ENCODE measurements around the gene PSMD13. TPM values are rescaled to one million over a fixed set of nuclear protein-coding genes. Genes with fewer than 3 reads are reported as not detected.
A peak's percentile ranks its signal among the peaks of the same experiment; 100 is the strongest.
"Not testable (repeated sequence)": the region's sequence is repeated elsewhere in the genome, so short reads cannot be mapped to it uniquely, and the experiment has no call there.

PSMD13 gene
- polyA plus RNA-seq, 6 donors from 2014 or later = 193 to 258 (median 215) TPM

- peaks cover 5 to 33% of the 10 kb centered on the region in 2 donors for H3K36me3 Mint-ChIP-seq
- peaks cover 4 to 18% (median 7%) of the 10 kb centered on the region in 3 donors for H3K4me1 Mint-ChIP-seq
- no peak overlapping the region for H3K27ac Mint-ChIP-seq
- H3K4me3 Mint-ChIP-seq = no peak overlapping the region
- ATAC-seq (ENCODE audit: low read depth in 2 of 2) = no peak
- H3K27me3 Mint-ChIP-seq = no peaks in the 10 kb centered on the region
- no peaks in the 10 kb centered on the region for H3K9me3 Mint-ChIP-seq
- DNase-seq = no peak
These were observed 15.9 kb downstream of the PSMD13 start for GRCh38 chr11:252666-253065.

- H3K36me3 Mint-ChIP-seq = peaks cover 0 to 33% of the 10 kb centered on the region in 2 donors
- H3K9me3 Mint-ChIP-seq = no peaks in the 10 kb centered on the region
- no peaks in the 10 kb centered on the region for H3K27me3 Mint-ChIP-seq
- peaks cover 10 to 24% (median 14%) of the 10 kb centered on the region in 3 donors for H3K4me1 Mint-ChIP-seq
- H3K27ac Mint-ChIP-seq = peak overlapping the region in 1 of 6 donors; percentile 17
- H3K4me3 Mint-ChIP-seq = no peak overlapping the region
- no peak for DNase-seq
- no peak for ATAC-seq (ENCODE audit: low read depth in 2 of 2)
These were observed 16.5 kb downstream of the PSMD13 start for GRCh38 chr11:253160-253885.

GRCh38 chr11:253886-254270, 17.1 kb downstream of the PSMD13 start:
- peak overlapping the region in 3 of 6 donors; percentile 17 to 29 (median 21) for H3K27ac Mint-ChIP-seq
- no peaks in the 10 kb centered on the region for H3K27me3 Mint-ChIP-seq
- peaks cover 11 to 25% (median 16%) of the 10 kb centered on the region in 3 donors for H3K4me1 Mint-ChIP-seq
- H3K4me3 Mint-ChIP-seq = no peak overlapping the region
- peaks cover 0 to 32% of the 10 kb centered on the region in 2 donors for H3K36me3 Mint-ChIP-seq
- no peaks in the 10 kb centered on the region for H3K9me3 Mint-ChIP-seq
- ATAC-seq (ENCODE audit: low read depth in 2 of 2) (no peak), DNase-seq (no peak)

GRCh38 chr11:255176-255575, 18.4 kb downstream of the PSMD13 start:
- Mint-ChIP-seq H3K27me3 (no peaks in the 10 kb centered on the region), H3K4me3 (no peak overlapping the region), H3K4me1 (peaks cover 11 to 30% (median 22%) of the 10 kb centered on the region in 3 donors), H3K27ac (no peak overlapping the region), H3K9me3 (no peaks in the 10 kb centered on the region), H3K36me3 (peaks cover 0 to 23% of the 10 kb centered on the region in 2 donors)
- DNase-seq (no peak), ATAC-seq (ENCODE audit: low read depth in 2 of 2) (no peak)

GRCh38 chr11:255816-256215, 19.0 kb downstream of the PSMD13 start:
- peaks cover 11 to 26% (median 23%) of the 10 kb centered on the region in 3 donors for H3K4me1 Mint-ChIP-seq
- ATAC-seq (ENCODE audit: low read depth in 2 of 2) (no peak), DNase-seq (no peak)
- H3K4me3 Mint-ChIP-seq = peak overlapping the region in 1 of 8 donors; percentile 24
- H3K9me3 Mint-ChIP-seq = no peaks in the 10 kb centered on the region
- peaks cover 0 to 26% of the 10 kb centered on the region in 2 donors for H3K36me3 Mint-ChIP-seq
- H3K27me3 Mint-ChIP-seq = no peaks in the 10 kb centered on the region
- peak overlapping the region in 1 of 6 donors; percentile 74 for H3K27ac Mint-ChIP-seq

GRCh38 chr11:256952-257737, 20.4 kb downstream of the PSMD13 start:
- Mint-ChIP-seq H3K4me3 (peak overlapping the region in 6 of 8 donors; percentile 20 to 77 (median 44)), H3K36me3 (peaks cover 0 to 24% of the 10 kb centered on the region in 2 donors), H3K27ac (peak overlapping the region in 2 of 6 donors; percentile 11 to 21), H3K9me3 (peaks cover 0 to 2% (median 0%) of the 10 kb centered on the region in 7 donors), H3K27me3 (no peaks in the 10 kb centered on the region), H3K4me1 (peaks cover 11 to 23% (median 23%) of the 10 kb centered on the region in 3 donors)
- ATAC-seq (ENCODE audit: low read depth in 2 of 2) (peak; percentile 49 to 73), DNase-seq (no peak)

GRCh38 chr11:257766-258493, 21.2 kb downstream of the PSMD13 start:
- H3K9me3 Mint-ChIP-seq = peaks cover 0 to 2% (median 0%) of the 10 kb centered on the region in 7 donors

GRCh38 chr11:259413-259812, 22.6 kb downstream of the PSMD13 start:
- DNase-seq = no peak
- no peak for ATAC-seq (ENCODE audit: low read depth in 2 of 2)
- H3K4me1 Mint-ChIP-seq = peaks cover 11 to 25% (median 23%) of the 10 kb centered on the region in 3 donors
- H3K4me3 Mint-ChIP-seq = peak overlapping the region in 1 of 8 donors; percentile 15
- peaks cover 0 to 8% of the 10 kb centered on the region in 2 donors for H3K36me3 Mint-ChIP-seq
- H3K9me3 Mint-ChIP-seq = peaks cover 0 to 2% (median 0%) of the 10 kb centered on the region in 7 donors
- H3K27me3 Mint-ChIP-seq = no peaks in the 10 kb centered on the region
- no peak overlapping the region for H3K27ac Mint-ChIP-seq

More at GRCh38 chr11:257766-258493, 21.2 kb downstream of the PSMD13 start:
- peak overlapping the region in 4 of 8 donors; percentile 16 to 54 (median 36) for H3K4me3 Mint-ChIP-seq
- peaks cover 11 to 25% (median 23%) of the 10 kb centered on the region in 3 donors for H3K4me1 Mint-ChIP-seq
- peaks cover 0 to 16% of the 10 kb centered on the region in 2 donors for H3K36me3 Mint-ChIP-seq
- H3K27ac Mint-ChIP-seq = peak overlapping the region in 4 of 6 donors; percentile 37 to 92 (median 64)
- peak in 1 of 2 donors; percentile 25 for ATAC-seq (ENCODE audit: low read depth in 2 of 2)
- no peaks in the 10 kb centered on the region for H3K27me3 Mint-ChIP-seq
- no peak for DNase-seq

GRCh38 chr11:261624-262023, 24.8 kb downstream of the PSMD13 start:
- ATAC-seq (ENCODE audit: low read depth in 2 of 2) (no peak), DNase-seq (no peak)
- no peaks in the 10 kb centered on the region for H3K27me3 Mint-ChIP-seq
- peaks cover 0 to 2% (median 0%) of the 10 kb centered on the region in 7 donors for H3K9me3 Mint-ChIP-seq
- H3K4me3 Mint-ChIP-seq = no peak overlapping the region
- H3K4me1 Mint-ChIP-seq = peaks cover 11 to 25% (median 23%) of the 10 kb centered on the region in 3 donors
- H3K36me3 Mint-ChIP-seq = peaks cover 0 to 8% of the 10 kb centered on the region in 2 donors
- H3K27ac Mint-ChIP-seq = no peak overlapping the region

- H3K27ac Mint-ChIP-seq = peak overlapping the region; percentile 56 to 98 (median 96)
- H3K9me3 Mint-ChIP-seq = peaks cover 0 to 4% (median 0%) of the 10 kb centered on the region in 7 donors
- no peak for ATAC-seq (ENCODE audit: low read depth in 2 of 2)
- H3K4me3 Mint-ChIP-seq = peak overlapping the region; percentile 75 to 89 (median 83)
- no peaks in the 10 kb centered on the region for H3K27me3 Mint-ChIP-seq
- H3K4me1 Mint-ChIP-seq = peaks cover 14 to 37% (median 37%) of the 10 kb centered on the region in 3 donors
- no peaks in the 10 kb centered on the region for H3K36me3 Mint-ChIP-seq
- DNase-seq = peak; percentile 36
These were observed 30.1 kb downstream of the PSMD13 start for GRCh38 chr11:266676-267439.

GRCh38 chr11:267491-267994, 30.8 kb downstream of the PSMD13 start:
- Mint-ChIP-seq H3K27me3 (no peaks in the 10 kb centered on the region), H3K9me3 (peaks cover 0 to 2% (median 0%) of the 10 kb centered on the region in 7 donors), H3K36me3 (no peaks in the 10 kb centered on the region), H3K4me3 (peak overlapping the region; percentile 81 to 97 (median 92)), H3K27ac (peak overlapping the region; percentile 96 to 100 (median 98)), H3K4me1 (peaks cover 14 to 38% (median 37%) of the 10 kb centered on the region in 3 donors)
- ATAC-seq (ENCODE audit: low read depth in 2 of 2) (peak; percentile 22 to 32), DNase-seq (peak; percentile 72)

- peak overlapping the region; percentile 81 to 97 (median 92) for H3K4me3 Mint-ChIP-seq
- peak overlapping the region; percentile 96 to 100 (median 98) for H3K27ac Mint-ChIP-seq
- DNase-seq, H3K36me3 Mint-ChIP-seq, H3K27me3 Mint-ChIP-seq, H3K9me3 Mint-ChIP-seq: not testable (repeated sequence)
- peaks cover 14 to 38% (median 37%) of the 10 kb centered on the region in 3 donors for H3K4me1 Mint-ChIP-seq
- ATAC-seq (ENCODE audit: low read depth in 2 of 2) = peak; percentile 14 to 21
These were observed 32.0 kb downstream of the PSMD13 start for GRCh38 chr11:268716-269145.

Measured in naive B cell (primary cell).